HepG2 (cell line): Measurements from ENCODE around the gene RPL38. TPM values are rescaled to one million over a fixed set of nuclear protein-coding genes. Genes with fewer than 3 reads are reported as not detected.

Source experiments
- CEBPZ ChIP-seq: IDR thresholded peaks from 2 replicates; pipeline ENCODE4 v1.6.1; 2012; ENCODE audit warnings: low read length, improper control_type of control experiment
- GTF2F1 ChIP-seq: fragments of 150-350 bp; IDR thresholded peaks from 2 replicates; pipeline ENCODE4 v1.6.1; 2014; ENCODE audit warnings: low read length
- HNF4G ChIP-seq, 2 experiments: sonication (generic) in 1 of 2; formaldehyde crosslinking in 1 of 2; IDR thresholded peaks; 2 replicates each; pipeline versions ENCODE4 v1.4.0 to v1.6.1; 2011 to 2020; ENCODE audit warnings: borderline replicate concordance in 2 of 2, low read depth in 2 of 2, mild to moderate bottlenecking in 2 of 2, low read length in 1 of 2, missing genetic modification reagents in 1 of 2, moderate library complexity in 1 of 2
- HOXA3 ChIP-seq: sonication (generic); formaldehyde crosslinking; IDR thresholded peaks from 2 replicates; pipeline ENCODE4 v1.5.0; 2020; ENCODE audit warnings: missing genetic modification reagents
- MAFK ChIP-seq, 2 experiments: IDR thresholded peaks in 1 of 2; conservative IDR thresholded peaks in 1 of 2; 2 replicates each; pipeline ENCODE4 v1.6.1; 2011; ENCODE audit warnings: improper control_type of control experiment in 2 of 2, low read length in 2 of 2
- RARA ChIP-seq: IDR thresholded peaks from 2 replicates; pipeline ENCODE4 v1.6.1; 2016; ENCODE audit warnings: missing genetic modification reagents, missing compliant biosample characterization
- REL ChIP-seq: sonication (generic); formaldehyde crosslinking; conservative IDR thresholded peaks from 2 replicates; pipeline ENCODE4 v1.8.0; 2022; ENCODE audit warnings: mild to moderate bottlenecking, missing genetic modification reagents, moderate library complexity
- SMAD1 ChIP-seq: sonication (generic); formaldehyde crosslinking; IDR thresholded peaks from 2 replicates; pipeline ENCODE4 v1.4.0; 2020; ENCODE audit warnings: missing genetic modification reagents, low read depth, mild to moderate bottlenecking, borderline replicate concordance
- SNAPC4 ChIP-seq: sonication (generic); formaldehyde crosslinking; IDR thresholded peaks from 2 replicates; pipeline ENCODE4 v1.4.0; 2020; ENCODE audit warnings: mild to moderate bottlenecking, missing genetic modification reagents
- SOX5 ChIP-seq: IDR thresholded peaks from 2 replicates; pipeline ENCODE4 v1.6.1; 2016; ENCODE audit warnings: borderline replicate concordance
- SSRP1 ChIP-seq: IDR thresholded peaks from 2 replicates; pipeline ENCODE4 v1.6.1; 2016; ENCODE audit warnings: control low read depth
- ZNF580 ChIP-seq: IDR thresholded peaks from 2 replicates; pipeline ENCODE4 v1.6.1; 2016; ENCODE audit warnings: low read depth, borderline replicate concordance
- ZNF773 ChIP-seq: sonication (generic); formaldehyde crosslinking; IDR thresholded peaks from 2 replicates; pipeline ENCODE4 v1.4.0; 2020; ENCODE audit warnings: missing genetic modification reagents, borderline replicate concordance
- polyA plus RNA-seq, 8 experiments: library from polyadenylated mRNA; depleted of rRNA in 3 of 8; stranded (reverse) in 7 of 8; unstranded in 1 of 8; fragments of >200 nt; fragmentation: Illumina TruSeq in 4 of 8; extraction: Trizol in 4 of 8; gene quantifications; 2 replicates each; pipeline versions ENCODE4 v1.2.1 to v1.2.3, GENCODE V29; 2011 to 2016; ENCODE audit warnings: low read depth in 4 of 8, missing spikeins in 1 of 8, mixed read lengths in 1 of 8; ENCODE audit not compliant: insufficient read depth in 1 of 8
- total RNA-seq, 5 experiments: library from RNA; depleted of rRNA; stranded (reverse); fragments of >200 nt; fragmentation: Illumina TruSeq; extraction: Trizol; gene quantifications; 2 replicates each; pipeline ENCODE4 v1.2.3, GENCODE V29; 2016; ENCODE audit warnings: low read depth in 1 of 5
- TF ChIP-seq, protein P1 (sequence below): conservative IDR thresholded peaks from 2 replicates; pipeline ENCODE4 v1.6.1; 2018; ENCODE audit warnings: missing genetic modification reagents
- TF ChIP-seq, protein P2 (sequence below): sonication (generic); formaldehyde crosslinking; IDR thresholded peaks from 2 replicates; pipeline ENCODE4 v1.9.0; 2022; ENCODE audit warnings: low read depth, missing genetic modification reagents

Gene RPL38
- total and polyA plus RNA-seq, 2 of the 13 experiments (the other 11 are each of a cell fraction or from before 2014, with no cell fraction given) = 2,370 to 2,372 TPM

GRCh38 chr17:74203439-74204240 lies at the start of gene RPL38 (continued):
- TF ChIP-seq CEBPZ (no peak), SSRP1 (CRISPR knock-in tag) (no peak), HNF4G (IDR thresholded peaks at IDR 0.05; ENCODE audit: borderline replicate concordance, low read depth, low read length) (no peak), HNF4G (CRISPR knock-in tag; IDR thresholded peaks at IDR 0.05; ENCODE audit: borderline replicate concordance, low read depth) (no peak), ZNF580 (peak; percentile 93; the same call in 1 of the 2 replicates), SNAPC4 (CRISPR knock-in tag) (peak; percentile 95; the same call in 1 of the 2 replicates), REL (CRISPR knock-in tag) (peak; percentile 59; the same call in 1 of the 2 replicates), HOXA3 (peak; percentile 89), MAFK (conservative IDR thresholded peaks at IDR 0.05 in 1 of 2, IDR thresholded peaks at IDR 0.05 in 1 of 2; ENCODE audit: low read length in 2 of 2) (no peak), RARA (CRISPR knock-in tag) (peak; percentile 52), GTF2F1 (0 out of 2 replicates have a peak, but pooled peaks have one; percentile 63), ZNF773 (CRISPR knock-in tag) (no peak), SMAD1 (peak; percentile 91; the same call in 1 of the 2 replicates), SOX5 (peak; percentile 76)
- TF ChIP-seq, protein P1, sequence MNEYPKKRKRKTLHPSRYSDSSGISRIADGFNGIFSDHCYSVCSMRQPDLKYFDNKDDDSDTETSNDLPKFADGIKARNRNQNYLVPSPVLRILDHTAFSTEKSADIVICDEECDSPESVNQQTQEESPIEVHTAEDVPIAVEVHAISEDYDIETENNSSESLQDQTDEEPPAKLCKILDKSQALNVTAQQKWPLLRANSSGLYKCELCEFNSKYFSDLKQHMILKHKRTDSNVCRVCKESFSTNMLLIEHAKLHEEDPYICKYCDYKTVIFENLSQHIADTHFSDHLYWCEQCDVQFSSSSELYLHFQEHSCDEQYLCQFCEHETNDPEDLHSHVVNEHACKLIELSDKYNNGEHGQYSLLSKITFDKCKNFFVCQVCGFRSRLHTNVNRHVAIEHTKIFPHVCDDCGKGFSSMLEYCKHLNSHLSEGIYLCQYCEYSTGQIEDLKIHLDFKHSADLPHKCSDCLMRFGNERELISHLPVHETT (CRISPR knock-in tag) = peak; percentile 89
- TF ChIP-seq, protein P2, sequence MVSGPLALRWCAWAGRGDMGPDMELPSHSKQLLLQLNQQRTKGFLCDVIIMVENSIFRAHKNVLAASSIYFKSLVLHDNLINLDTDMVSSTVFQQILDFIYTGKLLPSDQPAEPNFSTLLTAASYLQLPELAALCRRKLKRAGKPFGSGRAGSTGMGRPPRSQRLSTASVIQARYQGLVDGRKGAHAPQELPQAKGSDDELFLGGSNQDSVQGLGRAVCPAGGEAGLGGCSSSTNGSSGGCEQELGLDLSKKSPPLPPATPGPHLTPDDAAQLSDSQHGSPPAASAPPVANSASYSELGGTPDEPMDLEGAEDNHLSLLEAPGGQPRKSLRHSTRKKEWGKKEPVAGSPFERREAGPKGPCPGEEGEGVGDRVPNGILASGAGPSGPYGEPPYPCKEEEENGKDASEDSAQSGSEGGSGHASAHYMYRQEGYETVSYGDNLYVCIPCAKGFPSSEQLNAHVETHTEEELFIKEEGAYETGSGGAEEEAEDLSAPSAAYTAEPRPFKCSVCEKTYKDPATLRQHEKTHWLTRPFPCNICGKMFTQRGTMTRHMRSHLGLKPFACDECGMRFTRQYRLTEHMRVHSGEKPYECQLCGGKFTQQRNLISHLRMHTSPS = peak; percentile 57; the same call in 1 of the 2 replicates
